Pulmonary artery endothelial cell (primary cell): ENCODE measurements around the gene SLC9A2. TPM values are rescaled to one million over a fixed set of nuclear protein-coding genes. Genes with fewer than 3 reads are reported as not detected.

ENCODE experiments used
- DNase-seq: peaks from one replicate; pipeline ENCODE4 v3.0.0-alpha.2; 2011; ENCODE audit warnings: low read depth, low spot score
- total RNA-seq: library from RNA; depleted of rRNA; stranded (reverse); fragments of >200 nt; gene quantifications from 2 replicates; pipeline ENCODE4 v1.2.3, GENCODE V29; 2014

Gene SLC9A2
- total RNA-seq, 1 donor from 2014 or later = not detected

- DNase-seq = no peak
These were observed 55.5 kb downstream of the SLC9A2 start for GRCh38 chr2:102674836-102675235.

- DNase-seq = no peak
These were observed 58.2 kb downstream of the SLC9A2 start for GRCh38 chr2:102677244-102678215.

- DNase-seq = no peak
These were observed 59.1 kb downstream of the SLC9A2 start for GRCh38 chr2:102678442-102678841.

- no peak for DNase-seq
These were observed 67.4 kb downstream of the SLC9A2 start for GRCh38 chr2:102686479-102687439.

- DNase-seq = no peak
These were observed 70.7 kb downstream of the SLC9A2 start for GRCh38 chr2:102690012-102690411.

GRCh38 chr2:102696463-102696862, 77.1 kb downstream of the SLC9A2 start:
- DNase-seq = no peak

- no peak for DNase-seq
These were observed 79.2 kb downstream of the SLC9A2 start for GRCh38 chr2:102698369-102699111.

- no peak for DNase-seq
These were observed 84.0 kb downstream of the SLC9A2 start for GRCh38 chr2:102703305-102703704.

- DNase-seq = no peak
These were observed 84.4 kb downstream of the SLC9A2 start for GRCh38 chr2:102703748-102704147.

- no peak for DNase-seq
These were observed 85.2 kb downstream of the SLC9A2 start for GRCh38 chr2:102704531-102704930.

GRCh38 chr2:102707796-102708695, 88.7 kb downstream of the SLC9A2 start:
- DNase-seq = no peak

- DNase-seq = no peak
These were observed 89.7 kb downstream of the SLC9A2 start for GRCh38 chr2:102708847-102709559.

- DNase-seq = no peak
These were observed 98.1 kb downstream of the SLC9A2 start for GRCh38 chr2:102717308-102718018.

GRCh38 chr2:102718387-102719316, 99.3 kb downstream of the SLC9A2 start:
- no peak for DNase-seq

GRCh38 chr2:102724016-102724490, 104.7 kb downstream of the SLC9A2 start:
- DNase-seq = no peak

- DNase-seq = no peak
These were observed 105.2 kb downstream of the SLC9A2 start for GRCh38 chr2:102724553-102724952.
